ENCODE measurements around the gene GGA2. TPM values are rescaled to one million over a fixed set of nuclear protein-coding genes. Genes with fewer than 3 reads are reported as not detected.

The GGA2 gene
- total RNA-seq, 2 donors from 2014 or later = 99.4 to 116 TPM

- no peak for DNase-seq
- Histone ChIP-seq H3K27ac (ENCODE audit: low read depth, low read length) (no peak overlapping the region), H3K4me1 (ENCODE audit: control insufficient read depth, insufficient read depth, low read length) (no peaks in the 10 kb centered on the region), H3K27me3 (ENCODE audit: control insufficient read depth, insufficient read depth, low read length, poor library complexity, severe bottlenecking) (no peaks in the 10 kb centered on the region), H3K9me3 (ENCODE audit: control insufficient read depth, low read length) (no peaks in the 10 kb centered on the region), H3K36me3 (ENCODE audit: control insufficient read depth, insufficient read depth, low read length) (peaks cover 53% of the 10 kb centered on the region), H3K9ac (ENCODE audit: extremely low read depth, low read length, poor library complexity, severe bottlenecking) (no peak overlapping the region), H3K4me3 (ENCODE audit: low read length) (no peak overlapping the region)
- Mint-ChIP-seq H3K27ac (no peak overlapping the region), H3K4me1 (no peaks in the 10 kb centered on the region), H3K9me3 (no peaks in the 10 kb centered on the region), H3K4me3 (no peak overlapping the region), H3K36me3 (ENCODE audit: low read depth) (peaks cover 57% of the 10 kb centered on the region), H3K27me3 (ENCODE audit: insufficient read depth) (no peaks in the 10 kb centered on the region)
- 98 to 100% methylated on average over 4 to 5 of the region's 5 CpGs for WGBS, 2 experiments (ENCODE audit: insufficient coverage in 1 of 2, insufficient read length in 1 of 2)
- no peak for TF ChIP-seq CTCF (conservative IDR thresholded peaks at IDR 0.05)
These were observed 9.0 kb upstream of the GGA2 start for GRCh38 chr16:23519282-23519681.

- WGBS, 2 experiments (ENCODE audit: insufficient coverage in 1 of 2, insufficient read length in 1 of 2) = 89 to 100% methylated on average over 1 to 2 of the region's 3 CpGs
- TF ChIP-seq CTCF (conservative IDR thresholded peaks at IDR 0.05) = no peak
- peaks cover 45% of the 10 kb centered on the region for H3K36me3 ChIP-seq (ENCODE audit: control insufficient read depth, insufficient read depth, low read length)
- no peak overlapping the region for H3K4me3 Mint-ChIP-seq
- no peaks in the 10 kb centered on the region for H3K9me3 ChIP-seq (ENCODE audit: control insufficient read depth, low read length)
- H3K4me3 ChIP-seq (ENCODE audit: low read length) = no peak overlapping the region
- no peak overlapping the region for H3K9ac ChIP-seq (ENCODE audit: extremely low read depth, low read length, poor library complexity, severe bottlenecking)
- no peaks in the 10 kb centered on the region for H3K27me3 ChIP-seq (ENCODE audit: control insufficient read depth, insufficient read depth, low read length, poor library complexity, severe bottlenecking)
- H3K36me3 Mint-ChIP-seq (ENCODE audit: low read depth) = peaks cover 53% of the 10 kb centered on the region
- no peaks in the 10 kb centered on the region for H3K4me1 ChIP-seq (ENCODE audit: control insufficient read depth, insufficient read depth, low read length)
- H3K27me3 Mint-ChIP-seq (ENCODE audit: insufficient read depth) = no peaks in the 10 kb centered on the region
- no peaks in the 10 kb centered on the region for H3K4me1 Mint-ChIP-seq
- no peaks in the 10 kb centered on the region for H3K9me3 Mint-ChIP-seq
- no peak overlapping the region for H3K27ac ChIP-seq (ENCODE audit: low read depth, low read length)
- DNase-seq = no peak
- H3K27ac Mint-ChIP-seq = no peak overlapping the region
These were observed 8.2 kb upstream of the GGA2 start for GRCh38 chr16:23518435-23518891.

- Histone ChIP-seq H3K4me3 (ENCODE audit: low read length) (no peak overlapping the region), H3K9me3 (ENCODE audit: control insufficient read depth, low read length) (no peaks in the 10 kb centered on the region), H3K9ac (ENCODE audit: extremely low read depth, low read length, poor library complexity, severe bottlenecking) (no peak overlapping the region), H3K4me1 (ENCODE audit: control insufficient read depth, insufficient read depth, low read length) (no peaks in the 10 kb centered on the region), H3K27me3 (ENCODE audit: control insufficient read depth, insufficient read depth, low read length, poor library complexity, severe bottlenecking) (no peaks in the 10 kb centered on the region), H3K36me3 (ENCODE audit: control insufficient read depth, insufficient read depth, low read length) (peaks cover 26% of the 10 kb centered on the region), H3K27ac (ENCODE audit: low read depth, low read length) (no peak overlapping the region)
- Mint-ChIP-seq H3K27ac (peak overlapping the region; percentile 4), H3K36me3 (ENCODE audit: low read depth) (peaks cover 34% of the 10 kb centered on the region), H3K27me3 (ENCODE audit: insufficient read depth) (no peaks in the 10 kb centered on the region), H3K4me1 (no peaks in the 10 kb centered on the region), H3K4me3 (no peak overlapping the region), H3K9me3 (no peaks in the 10 kb centered on the region)
- WGBS, 2 experiments (ENCODE audit: insufficient coverage in 1 of 2, insufficient read length in 1 of 2) = 94 to 100% methylated on average over 1 to 4 of the region's 4 CpGs
- no peak for DNase-seq
- no peak for TF ChIP-seq CTCF (conservative IDR thresholded peaks at IDR 0.05)
These were observed 6.3 kb upstream of the GGA2 start for GRCh38 chr16:23516366-23517137.

All from endodermal cell (in vitro differentiated cells).